PC-3 (cell line): ENCODE data around the gene CRB1. TPM values are rescaled to one million over a fixed set of nuclear protein-coding genes. Genes with fewer than 3 reads are reported as not detected.
"Not testable (repeated sequence)": the region's sequence is repeated elsewhere in the genome, so short reads cannot be mapped to it uniquely, and the experiment has no call there.

Source experiments
- ATAC-seq: fragments of 200-7000 bp; cut with Tn5 transposase; 2 replicates; pipeline ENCODE4 v1.9.1; 2020; ENCODE audit warnings: mild to moderate bottlenecking, moderate library complexity
- BruUV-seq: library from RNA; stranded (reverse); fragments of 400-500 nt; replicated peaks from 2 replicates; lab custom pipeline; 2021; lab: Mats Ljungman, UMichigan
- CTCF ChIA-PET: fragments of 300-600 bp; sonication (Branson Sonifier 250); formaldehyde crosslinking; loops from one replicate; lab custom pipeline; 2022; ENCODE audit warnings: antibody characterized with exemption; lab: Charles Lee
- POLR2A ChIA-PET: fragments of 300-600 bp; sonication (Branson Sonifier 250); formaldehyde crosslinking; loops from one replicate; lab custom pipeline; 2022; ENCODE audit warnings: antibody characterized with exemption; ENCODE audit not compliant: unreplicated experiment; lab: Charles Lee
- DNase-seq: peaks from one replicate; pipeline ENCODE4 v3.0.0-alpha.2; 2015
- H2AFZ ChIP-seq: fragments of 300-600 bp; sonication (generic); 2 replicates; pipeline ENCODE4 v1.6.0; 2016; ENCODE audit warnings: antibody characterized with exemption, low read length
- H3F3A ChIP-seq: fragments of 300-600 bp; sonication (generic); one replicate; pipeline ENCODE4 v1.6.0; 2017; ENCODE audit warnings: antibody characterized with exemption, low read length, control low read depth, mild to moderate bottlenecking; ENCODE audit not compliant: unreplicated experiment
- H3K27ac ChIP-seq: fragments of 300-600 bp; sonication (generic); 2 replicates; pipeline ENCODE4 v1.5.1; 2016; ENCODE audit warnings: mild to moderate bottlenecking, low read length
- H3K27me3 ChIP-seq: fragments of 300-600 bp; sonication (generic); 2 replicates; pipeline ENCODE4 v1.6.1; 2016; ENCODE audit warnings: low read length, mixed read lengths
- H3K36me3 ChIP-seq: fragments of 300-600 bp; sonication (generic); 2 replicates; pipeline ENCODE4 v1.6.1; 2016; ENCODE audit warnings: low read depth, mixed run types, low read length, mixed read lengths
- H3K4me1 ChIP-seq: fragments of 300-600 bp; sonication (generic); 2 replicates; pipeline ENCODE4 v1.5.1; 2016; ENCODE audit warnings: low read length; ENCODE audit not compliant: insufficient read depth
- H3K4me2 ChIP-seq: fragments of 300-600 bp; sonication (generic); 2 replicates; pipeline ENCODE4 v1.6.0; 2016; ENCODE audit warnings: low read length
- H3K4me3 ChIP-seq: fragments of 300-600 bp; sonication (generic); 2 replicates; pipeline ENCODE4 v1.5.1; 2016; ENCODE audit warnings: mild to moderate bottlenecking, low read length, mixed read lengths
- H3K79me2 ChIP-seq: fragments of 300-600 bp; sonication (generic); 2 replicates; pipeline ENCODE4 v1.6.1; 2017; ENCODE audit warnings: low read length, mixed read lengths
- H3K9ac ChIP-seq: fragments of 300-600 bp; sonication (generic); 2 replicates; pipeline ENCODE4 v1.6.0; 2016; ENCODE audit warnings: mild to moderate bottlenecking, low read length
- H3K9me2 ChIP-seq: fragments of 300-600 bp; sonication (generic); replicated peaks from 2 replicates; pipeline ENCODE4 v1.6.1; 2016; ENCODE audit warnings: mixed run types, low read length, mixed read lengths
- H3K9me3 ChIP-seq: fragments of 300-600 bp; sonication (generic); 2 replicates; pipeline ENCODE4 v1.6.1; 2016; ENCODE audit warnings: low read length, mixed read lengths
- H4K20me1 ChIP-seq: fragments of 300-600 bp; sonication (generic); 2 replicates; pipeline ENCODE4 v1.6.1; 2016; ENCODE audit warnings: low read length, mixed read lengths
- CTCF ChIP-seq: fragments of 300-600 bp; sonication (generic); conservative IDR thresholded peaks from 2 replicates; pipeline ENCODE4 v1.5.1; 2017; ENCODE audit warnings: antibody characterized with exemption, low read depth, mild to moderate bottlenecking, low read length
- EZH2 ChIP-seq: fragments of 300-600 bp; sonication (generic); IDR thresholded peaks from one replicate; pipeline ENCODE4 v1.6.1; 2017; ENCODE audit warnings: antibody characterized with exemption, mild to moderate bottlenecking, low read length; ENCODE audit not compliant: unreplicated experiment
- EZH2phosphoT487 ChIP-seq: fragments of 300-600 bp; sonication (generic); IDR thresholded peaks from 2 replicates; pipeline ENCODE4 v1.6.1; 2018; ENCODE audit warnings: mild to moderate bottlenecking, antibody characterized with exemption, low read length, borderline replicate concordance
- intact Hi-C: fragments of 100-400 bp; cut with micrococcal nuclease; formaldehyde crosslinking; loops from 2 replicates; pipeline ENCODE4 v1.9.0; 2023
- total RNA-seq: library from RNA; depleted of rRNA; stranded (reverse); fragments of >200 nt; gene quantifications from 2 replicates; pipeline ENCODE4 v1.2.3, GENCODE V29; 2014

CRB1 gene
- total RNA-seq, 1 experiment from 2014 or later: 0.07 TPM

GRCh38 chr1:197405614-197406013 lies 137.6 kb downstream of the CRB1 start:
- H2AFZ ChIP-seq, H3K79me2 ChIP-seq, POLR2A ChIA-PET, CTCF ChIA-PET, H3K4me1 ChIP-seq, H3K4me2 ChIP-seq, H3K9me2 ChIP-seq, H3F3A ChIP-seq, H3K36me3 ChIP-seq, BruUV-seq, ATAC-seq, H4K20me1 ChIP-seq, DNase-seq, H3K27ac ChIP-seq, H3K4me3 ChIP-seq, H3K9ac ChIP-seq, H3K9me3 ChIP-seq: not testable (repeated sequence)
- 0 out of 2 replicates have a peak, but pooled peaks cover 12% of the 10 kb centered on the region for H3K27me3 ChIP-seq
- intact Hi-C loops: loop anchor here (10.0 kb wide), 1 partner anchor 519 kb away; no protein-coding TSS in a partner anchor

- H2AFZ ChIP-seq: no peak overlapping the region
- H3F3A ChIP-seq: no peaks in the 10 kb centered on the region
- no TSS peak for BruUV-seq
- no peaks in the 10 kb centered on the region for H3K9me3 ChIP-seq
- no peak overlapping the region for H3K4me2 ChIP-seq
- H3K4me3 ChIP-seq: no peak overlapping the region
- no peaks in the 10 kb centered on the region for H3K4me1 ChIP-seq
- no peak for DNase-seq
- ChIA-PET CTCF (no interaction called here), POLR2A (no interaction called here)
- H3K36me3 ChIP-seq: no peaks in the 10 kb centered on the region
- no peak for TF ChIP-seq EZH2phosphoT487
- TF ChIP-seq CTCF: no peak
- TF ChIP-seq EZH2: no peak
- H3K9ac ChIP-seq: no peak overlapping the region
- H4K20me1 ChIP-seq: no peaks in the 10 kb centered on the region
- no peak for ATAC-seq
- H3K9me2 ChIP-seq: no peaks in the 10 kb centered on the region
- intact Hi-C loops: no loop called here
- H3K79me2 ChIP-seq: no peaks in the 10 kb centered on the region
- H3K27ac ChIP-seq: no peak overlapping the region
- H3K27me3 ChIP-seq: 0 out of 2 replicates have a peak, but pooled peaks cover 5% of the 10 kb centered on the region
These were observed 145.5 kb downstream of the CRB1 start for GRCh38 chr1:197413564-197413963.

GRCh38 chr1:197415221-197415620 lies 147.2 kb downstream of the CRB1 start:
- BruUV-seq: no TSS peak

More at GRCh38 chr1:197415221-197415620, 147.2 kb downstream of the CRB1 start:
- Histone ChIP-seq H3K9me3 (no peaks in the 10 kb centered on the region), H3K36me3 (no peaks in the 10 kb centered on the region), H3K79me2 (no peaks in the 10 kb centered on the region), H4K20me1 (no peaks in the 10 kb centered on the region), H3K9me2 (no peaks in the 10 kb centered on the region), H3K4me1 (no peaks in the 10 kb centered on the region), H2AFZ (no peak overlapping the region), H3K4me3 (no peak overlapping the region), H3F3A (no peaks in the 10 kb centered on the region), H3K4me2 (no peak overlapping the region), H3K27ac (no peak overlapping the region), H3K9ac (no peak overlapping the region), H3K27me3 (no peaks in the 10 kb centered on the region)
- DNase-seq (no peak), ATAC-seq (no peak)
- intact Hi-C loops: no loop called here
- ChIA-PET POLR2A (no interaction called here), CTCF (interaction anchor here (0.6 kb wide), 1 partner anchor 15 kb away, joined by 6 read pairs; no protein-coding TSS in a partner anchor)
- no peak for TF ChIP-seq EZH2phosphoT487
- TF ChIP-seq EZH2: no peak
- TF ChIP-seq CTCF: no peak
